HG03045 (cell line): ENCODE data around the gene SLC25A40.
"Not testable (repeated sequence)": the region's sequence is repeated elsewhere in the genome, so short reads cannot be mapped to it uniquely, and the experiment has no call there.

Experiments
- ATAC-seq: cut with Tn5 transposase; IDR thresholded peaks from one replicate; pipeline ENCODE4 v1.9.1; 2021; ENCODE audit warnings: mild to moderate bottlenecking, moderate library complexity; ENCODE audit not compliant: unreplicated experiment

Gene SLC25A40

GRCh38 chr7:87873328-87873727 lies 2.8 kb downstream of the SLC25A40 start:
- ATAC-seq: not testable (repeated sequence)

GRCh38 chr7:87872346-87872745 lies 3.8 kb downstream of the SLC25A40 start:
- ATAC-seq: no peak

DNA sequence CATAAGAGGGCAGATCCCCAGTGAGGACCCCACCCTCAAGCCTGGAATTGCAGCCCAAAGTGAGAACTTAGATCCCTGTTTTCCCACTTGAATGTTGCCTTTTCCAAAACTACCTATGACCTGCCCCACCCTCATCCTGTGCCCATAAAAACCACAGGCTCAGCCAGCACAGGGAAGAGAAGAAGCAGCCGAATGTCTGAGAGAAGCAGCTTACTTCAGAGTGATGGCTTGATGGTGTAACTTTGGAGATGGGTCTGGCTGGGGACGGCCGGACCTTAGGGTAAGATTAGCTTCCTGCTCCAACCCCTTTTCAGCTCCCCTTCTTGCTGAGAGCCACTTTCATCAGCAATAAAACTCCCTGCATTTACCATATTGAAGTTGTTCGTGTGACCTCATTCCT lies 5.7 kb downstream of the SLC25A40 start:
- no peak for ATAC-seq

- ATAC-seq: not testable (repeated sequence)
These were observed 9.6 kb downstream of the SLC25A40 start for GRCh38 chr7:87866533-87866932.

DNA sequence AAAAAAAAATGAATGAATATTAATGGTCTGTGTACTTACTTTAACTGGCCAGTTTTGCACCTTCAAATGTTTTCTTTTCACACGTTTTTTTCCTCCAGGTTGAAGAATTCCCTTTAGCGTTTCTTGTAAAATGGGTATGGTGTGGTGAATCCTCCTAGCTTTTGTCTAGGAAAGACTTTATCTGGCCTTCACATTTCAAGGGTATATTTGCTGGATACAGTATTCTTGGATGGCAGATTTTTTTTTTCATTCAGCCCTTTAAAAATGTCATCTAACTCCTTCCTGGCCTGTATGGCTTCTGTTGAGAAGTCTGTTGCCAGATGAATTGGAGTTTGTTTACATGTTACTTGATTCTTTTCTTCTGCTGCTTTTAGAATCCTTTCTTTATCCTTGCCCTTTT lies 10.1 kb downstream of the SLC25A40 start:
- ATAC-seq: no peak

DNA sequence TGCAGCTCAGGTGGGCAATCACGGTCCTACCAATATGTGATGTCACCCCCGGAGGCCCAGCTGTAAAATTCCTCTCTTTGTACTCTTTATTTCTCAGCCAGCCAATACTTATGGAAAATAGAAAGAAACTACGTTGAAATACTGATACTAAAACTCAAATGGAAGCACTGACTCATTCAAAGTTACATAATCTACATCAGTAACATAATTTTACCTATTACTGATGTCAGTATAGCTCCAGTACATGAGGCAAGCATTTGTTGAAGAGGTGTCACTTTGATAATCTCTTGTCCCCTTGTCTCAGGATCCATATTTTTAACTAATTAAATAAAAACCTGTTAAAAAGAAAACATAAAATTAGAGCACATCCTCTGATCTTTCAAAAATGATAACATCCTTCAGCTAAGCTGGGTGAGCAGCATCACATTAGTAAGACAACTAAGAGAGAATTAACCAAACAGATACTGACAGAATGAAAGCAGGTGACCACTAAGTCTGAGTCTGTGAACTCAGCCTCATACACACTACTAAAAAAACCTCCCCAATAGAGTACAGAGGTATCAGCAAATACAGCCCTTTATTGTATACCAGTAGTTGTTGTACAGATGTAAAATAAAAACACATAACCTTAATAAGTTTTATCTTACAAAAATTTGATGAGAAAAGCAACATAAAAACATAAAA lies 17.6 kb downstream of the SLC25A40 start:
- no peak for ATAC-seq

DNA sequence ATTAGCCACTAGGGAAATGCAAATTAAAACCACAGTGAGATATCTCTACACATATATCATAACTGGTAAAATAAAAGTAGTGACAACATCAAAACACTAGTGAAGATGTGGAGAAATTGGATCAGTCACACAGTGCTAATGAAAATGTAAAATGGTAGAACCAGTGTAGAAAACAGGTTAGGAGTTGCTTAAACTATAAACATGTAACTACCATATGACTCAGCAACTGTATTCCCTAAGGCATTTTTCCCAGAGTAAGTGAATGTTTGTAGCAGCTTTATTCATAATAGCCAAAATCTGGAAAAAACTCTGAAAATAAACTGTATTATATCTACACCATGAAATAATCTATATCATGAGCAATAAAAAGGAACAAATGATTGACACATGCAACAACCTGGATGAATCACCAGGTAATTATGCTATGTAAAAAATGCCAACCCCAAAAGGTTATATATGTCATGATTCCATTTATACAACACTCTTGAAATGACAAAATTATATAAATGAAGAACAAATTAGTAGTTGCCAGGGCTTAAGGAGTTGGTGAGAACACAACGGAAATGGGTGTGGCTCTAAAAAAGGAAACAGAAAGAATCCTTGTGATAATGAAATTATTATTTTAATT lies 22.8 kb downstream of the SLC25A40 start:
- ATAC-seq: no peak

GRCh38 chr7:87852306-87852705 lies 23.9 kb downstream of the SLC25A40 start:
- ATAC-seq: no peak

- ATAC-seq: no peak
These were observed 25.1 kb downstream of the SLC25A40 start for GRCh38 chr7:87850836-87851593.

DNA sequence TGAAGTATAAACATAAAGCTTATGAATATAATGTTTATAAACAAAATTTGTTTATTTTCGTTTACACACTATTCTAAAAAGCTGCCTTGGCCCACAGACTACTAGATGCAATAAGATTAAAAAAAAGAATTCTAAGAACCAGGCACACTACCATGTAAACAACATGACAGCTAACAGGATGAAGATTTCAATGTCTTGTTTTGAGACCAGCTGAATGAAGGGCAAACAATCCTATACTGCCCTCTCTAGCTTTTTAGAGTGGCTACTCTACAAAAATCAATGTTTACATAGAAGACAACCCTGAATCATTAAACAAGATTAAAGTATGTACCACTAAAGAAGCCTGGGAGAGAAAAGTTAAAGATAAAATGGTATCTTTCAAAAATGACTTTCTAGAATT lies 38.6 kb downstream of the SLC25A40 start:
- no peak for ATAC-seq

DNA sequence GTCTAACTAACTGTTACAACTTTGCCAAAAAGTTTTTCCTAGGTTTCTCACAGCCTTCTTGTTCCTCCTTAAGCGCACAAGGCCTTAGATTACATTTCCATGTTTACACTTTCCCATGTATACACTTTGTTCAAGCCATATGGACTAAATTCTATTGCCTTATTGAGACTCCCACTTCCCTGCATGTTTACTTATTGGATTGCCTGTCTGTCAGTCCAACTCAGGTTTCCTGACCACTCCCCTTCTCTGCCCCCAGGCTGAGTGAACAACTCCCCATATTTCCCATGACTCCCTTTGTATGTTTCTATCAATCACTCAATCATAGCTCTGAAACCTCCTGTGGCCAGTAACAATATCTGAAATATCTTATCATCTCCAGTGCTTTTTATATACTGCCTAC lies 43.0 kb downstream of the SLC25A40 start:
- ATAC-seq: no peak

DNA sequence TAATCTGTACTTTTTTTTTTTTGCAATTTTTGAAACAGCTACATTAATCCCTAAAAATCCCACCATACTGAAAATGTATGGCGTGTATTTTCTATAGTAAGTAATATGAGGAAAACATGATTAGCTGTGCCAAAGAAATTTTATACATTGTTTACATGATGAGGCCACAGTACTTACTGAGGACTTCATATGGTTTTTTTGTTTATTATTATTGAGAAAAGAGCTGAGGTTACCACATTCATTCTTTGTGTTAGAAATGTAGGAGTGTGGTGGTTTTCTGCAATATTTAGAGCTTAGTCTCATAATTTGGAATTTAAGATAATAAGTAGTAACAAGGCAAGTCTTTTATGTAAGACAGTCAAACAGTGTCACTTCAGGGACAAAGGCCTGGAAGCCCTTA lies 45.1 kb downstream of the SLC25A40 start:
- ATAC-seq: no peak

GRCh38 chr7:87828383-87828782 lies 47.8 kb downstream of the SLC25A40 start:
- ATAC-seq: not testable (repeated sequence)

- ATAC-seq: not testable (repeated sequence)
These were observed 50.8 kb downstream of the SLC25A40 start for GRCh38 chr7:87825369-87825768.

GRCh38 chr7:87822056-87822455 lies 54.1 kb downstream of the SLC25A40 start:
- not testable (repeated sequence) for ATAC-seq

- ATAC-seq: no peak
These were observed 57.8 kb downstream of the SLC25A40 start for GRCh38 chr7:87818336-87818735.

DNA sequence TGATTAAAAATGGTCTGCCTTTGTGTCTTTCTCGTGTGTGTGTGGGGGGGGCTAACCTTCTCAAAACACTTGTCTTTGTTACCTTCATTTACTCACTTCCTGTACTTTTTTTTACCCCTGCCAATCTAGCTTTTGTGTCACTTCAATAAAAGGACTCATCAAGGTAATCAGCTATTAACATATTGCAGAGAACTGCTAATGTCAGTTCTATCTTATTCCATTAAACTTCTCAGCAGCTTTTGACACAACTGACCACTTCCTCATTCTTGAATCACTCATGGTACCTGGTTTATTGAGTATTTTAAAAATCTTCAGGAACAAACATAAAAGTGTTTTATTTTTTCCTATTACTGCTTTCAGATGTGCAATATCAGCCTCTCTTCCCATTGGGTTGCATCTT lies 59.8 kb downstream of the SLC25A40 start:
- ATAC-seq: no peak

DNA sequence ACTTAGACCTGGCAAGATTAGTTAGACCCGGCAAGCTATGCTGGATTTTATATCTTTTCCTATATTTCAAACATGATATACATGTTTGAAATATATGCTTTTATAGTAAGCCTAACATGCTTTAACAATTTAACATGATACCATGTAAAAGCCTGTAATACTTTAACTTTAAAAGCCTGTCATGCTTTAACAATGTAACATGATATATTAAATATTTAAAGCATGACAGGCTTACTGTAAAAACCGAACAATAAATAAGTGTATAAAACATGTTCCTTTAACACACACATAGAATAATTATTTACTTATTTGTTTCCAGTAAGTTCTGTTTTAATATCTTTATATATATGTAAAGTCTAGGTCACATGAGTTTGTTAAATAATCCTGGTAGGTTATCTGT lies 65.4 kb downstream of the SLC25A40 start:
- ATAC-seq: no peak

DNA sequence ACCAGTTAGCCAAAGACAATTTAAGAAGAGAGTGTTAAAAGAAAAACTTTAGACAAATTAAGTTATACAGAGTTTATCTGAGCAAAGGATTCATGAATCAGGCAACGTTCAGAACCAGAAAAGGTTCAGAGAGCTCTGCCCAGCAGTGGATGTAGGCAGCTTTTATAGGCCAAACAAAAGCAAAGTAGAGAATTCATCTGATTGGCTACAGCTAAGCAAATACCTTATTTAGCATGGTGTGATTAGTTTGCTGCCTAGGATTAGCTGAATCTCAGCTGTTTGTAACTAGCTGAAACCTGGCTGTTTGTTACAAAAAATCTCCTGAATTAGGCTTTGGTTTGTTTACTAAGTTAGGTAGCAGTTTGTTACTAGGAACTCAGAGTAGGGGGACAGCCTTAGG lies 66.0 kb downstream of the SLC25A40 start:
- no peak for ATAC-seq

DNA sequence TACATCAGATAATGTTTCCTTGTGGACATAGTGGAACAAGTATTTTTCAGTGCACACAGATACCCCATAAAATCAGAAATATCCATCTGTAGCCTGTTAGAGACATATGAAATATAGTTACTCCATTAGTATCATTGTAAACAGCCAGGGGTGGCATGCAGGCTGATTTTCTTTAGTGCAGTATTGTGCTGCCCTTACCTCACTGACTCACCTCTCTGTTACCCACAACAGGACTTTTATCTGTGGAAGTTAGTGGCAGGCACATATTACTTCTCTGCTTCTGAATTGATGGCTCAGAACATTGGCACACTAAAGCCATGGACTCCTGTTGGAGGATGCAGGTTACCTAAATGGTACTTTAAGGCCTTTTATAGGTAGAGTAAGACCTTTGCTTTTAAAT lies 70.0 kb downstream of the SLC25A40 start:
- no peak for ATAC-seq

DNA sequence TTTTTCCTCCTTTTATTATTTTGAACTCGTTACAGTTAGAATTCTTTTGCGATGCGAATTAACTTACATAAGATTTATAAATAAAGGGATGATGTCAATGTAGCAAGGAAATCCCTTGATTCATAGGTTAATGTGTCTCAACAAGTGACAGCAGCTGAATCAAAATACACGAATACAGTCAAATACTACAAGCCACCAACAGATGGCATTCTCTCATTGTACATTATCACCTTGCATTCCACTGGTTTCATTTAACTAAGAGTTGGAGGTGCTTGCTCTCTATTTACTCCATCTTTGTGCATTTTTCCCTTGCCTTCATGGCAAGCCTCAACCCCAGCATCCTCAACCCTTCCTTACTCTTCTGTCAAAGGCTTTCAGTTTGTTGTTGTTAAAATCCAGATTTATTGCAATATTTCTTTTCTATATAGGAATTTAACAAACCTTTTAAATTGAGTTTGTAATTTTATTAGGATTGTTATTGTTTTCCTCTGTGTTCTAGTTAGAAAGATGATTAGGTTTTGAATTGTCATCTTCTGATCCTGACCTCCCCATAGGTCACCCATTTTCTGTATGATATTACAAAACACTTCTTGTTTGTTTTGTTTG lies 78.3 kb downstream of the SLC25A40 start:
- ATAC-seq: peak; percentile 86

DNA sequence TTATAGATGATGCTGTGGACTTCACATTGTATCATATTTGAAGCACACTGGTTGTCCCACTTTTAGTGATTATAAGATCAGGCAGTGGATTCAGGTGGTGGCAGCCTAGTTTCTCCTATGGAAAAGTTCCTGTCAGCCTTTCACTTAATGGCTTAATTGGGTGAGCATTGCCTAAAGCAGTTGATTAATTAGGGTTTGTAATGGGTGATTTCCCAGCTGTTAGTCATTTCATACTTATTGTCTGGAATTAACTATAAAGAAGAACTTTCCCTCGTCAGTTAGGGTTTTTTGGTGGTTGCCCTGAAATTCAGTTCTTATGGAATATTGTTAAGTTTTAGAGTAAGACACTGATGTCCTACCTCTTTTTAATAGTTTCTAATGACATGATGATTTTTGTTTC lies 78.8 kb downstream of the SLC25A40 start:
- ATAC-seq: peak; percentile 7
